Ascending aorta (tissue), 2 donors: ENCODE results near the gene IL13RA2. TPM values are rescaled to one million over a fixed set of nuclear protein-coding genes. Genes with fewer than 3 reads are reported as not detected.

Experiments used
- DNase-seq, 2 donors: peaks; one replicate each; pipeline ENCODE4 v3.0.0-alpha.2; 2019; ENCODE audit warnings: low spot score in 2 of 2
- H3K27ac ChIP-seq, 2 donors: fragments of 200-600 bp; sonication (generic); one replicate each; pipeline ENCODE4 v1.5.1; 2016 to 2017; ENCODE audit warnings: mild to moderate bottlenecking in 1 of 2
- H3K27me3 ChIP-seq: fragments of 200-600 bp; sonication (generic); one replicate; pipeline ENCODE4 v1.5.1; 2017
- H3K36me3 ChIP-seq, 2 donors: fragments of 200-600 bp; sonication (generic); one replicate each; pipeline ENCODE4 v1.5.1; 2016
- H3K4me1 ChIP-seq, 2 donors: fragments of 200-600 bp; sonication (generic); one replicate each; pipeline ENCODE4 v1.5.1; 2016 to 2017; ENCODE audit warnings: mild to moderate bottlenecking in 1 of 2
- H3K4me3 ChIP-seq, 2 donors: fragments of 200-600 bp; sonication (generic); one replicate each; pipeline ENCODE4 v1.5.1; 2016 to 2017; ENCODE audit warnings: mild to moderate bottlenecking in 1 of 2
- H3K9me3 ChIP-seq, 2 donors: fragments of 200-600 bp; sonication (generic); one replicate each; pipeline ENCODE4 v1.5.1; 2016
- intact Hi-C: fragments of 100-400 bp; cut with DNase I; formaldehyde crosslinking; loops from one replicate; pipeline ENCODE4 v1.15.1; 2023
- total RNA-seq: library from RNA; depleted of rRNA; stranded (reverse); fragments of >200 nt; gene quantifications from one replicate; pipeline ENCODE4 v1.1.0, GENCODE V29; 2016
- TF ChIP-seq, protein P1 (sequence below), 3 experiments: fragments of 200-600 bp in 2 of 3; fragments of 450-650 bp in 1 of 3; sonication (generic) in 2 of 3; IDR thresholded peaks; one replicate each; pipeline ENCODE4 v1.5.1; 2016 to 2019; ENCODE audit warnings: antibody characterized with exemption in 3 of 3, mild to moderate bottlenecking in 1 of 3, moderate library complexity in 1 of 3

The IL13RA2 gene
- total RNA-seq, 1 donor from 2014 or later = 2.6 TPM

GRCh38 chrX:115053223-115053622, 35.8 kb upstream of the IL13RA2 start:
- no peaks in the 10 kb centered on the region for H3K36me3 ChIP-seq
- intact Hi-C loops = no loop called here
- H3K4me3 ChIP-seq = no peak overlapping the region
- no peaks in the 10 kb centered on the region for H3K4me1 ChIP-seq
- no peaks in the 10 kb centered on the region for H3K27me3 ChIP-seq
- no peak for DNase-seq
- H3K27ac ChIP-seq = no peak overlapping the region
- H3K9me3 ChIP-seq = no peaks in the 10 kb centered on the region
- TF ChIP-seq, protein P1, sequence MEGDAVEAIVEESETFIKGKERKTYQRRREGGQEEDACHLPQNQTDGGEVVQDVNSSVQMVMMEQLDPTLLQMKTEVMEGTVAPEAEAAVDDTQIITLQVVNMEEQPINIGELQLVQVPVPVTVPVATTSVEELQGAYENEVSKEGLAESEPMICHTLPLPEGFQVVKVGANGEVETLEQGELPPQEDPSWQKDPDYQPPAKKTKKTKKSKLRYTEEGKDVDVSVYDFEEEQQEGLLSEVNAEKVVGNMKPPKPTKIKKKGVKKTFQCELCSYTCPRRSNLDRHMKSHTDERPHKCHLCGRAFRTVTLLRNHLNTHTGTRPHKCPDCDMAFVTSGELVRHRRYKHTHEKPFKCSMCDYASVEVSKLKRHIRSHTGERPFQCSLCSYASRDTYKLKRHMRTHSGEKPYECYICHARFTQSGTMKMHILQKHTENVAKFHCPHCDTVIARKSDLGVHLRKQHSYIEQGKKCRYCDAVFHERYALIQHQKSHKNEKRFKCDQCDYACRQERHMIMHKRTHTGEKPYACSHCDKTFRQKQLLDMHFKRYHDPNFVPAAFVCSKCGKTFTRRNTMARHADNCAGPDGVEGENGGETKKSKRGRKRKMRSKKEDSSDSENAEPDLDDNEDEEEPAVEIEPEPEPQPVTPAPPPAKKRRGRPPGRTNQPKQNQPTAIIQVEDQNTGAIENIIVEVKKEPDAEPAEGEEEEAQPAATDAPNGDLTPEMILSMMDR (IDR thresholded peaks at IDR 0.05) = no peak

- Histone ChIP-seq H3K9me3 (no peaks in the 10 kb centered on the region), H3K27me3 (no peaks in the 10 kb centered on the region), H3K27ac (no peak overlapping the region), H3K4me1 (no peaks in the 10 kb centered on the region), H3K36me3 (no peaks in the 10 kb centered on the region), H3K4me3 (no peak overlapping the region)
- intact Hi-C loops = no loop called here
- TF ChIP-seq, protein P1 (IDR thresholded peaks at IDR 0.05) = no peak
- DNase-seq = no peak
These were observed 30.3 kb upstream of the IL13RA2 start for GRCh38 chrX:115047715-115048114.

- Histone ChIP-seq H3K36me3 (no peaks in the 10 kb centered on the region), H3K4me1 (no peaks in the 10 kb centered on the region), H3K27ac (no peak overlapping the region), H3K9me3 (no peaks in the 10 kb centered on the region), H3K27me3 (no peaks in the 10 kb centered on the region), H3K4me3 (no peak overlapping the region)
- TF ChIP-seq, protein P1 (IDR thresholded peaks at IDR 0.05) = no peak
- no peak for DNase-seq
- intact Hi-C loops = no loop called here
These were observed 29.8 kb upstream of the IL13RA2 start for GRCh38 chrX:115047181-115047580.

DNA sequence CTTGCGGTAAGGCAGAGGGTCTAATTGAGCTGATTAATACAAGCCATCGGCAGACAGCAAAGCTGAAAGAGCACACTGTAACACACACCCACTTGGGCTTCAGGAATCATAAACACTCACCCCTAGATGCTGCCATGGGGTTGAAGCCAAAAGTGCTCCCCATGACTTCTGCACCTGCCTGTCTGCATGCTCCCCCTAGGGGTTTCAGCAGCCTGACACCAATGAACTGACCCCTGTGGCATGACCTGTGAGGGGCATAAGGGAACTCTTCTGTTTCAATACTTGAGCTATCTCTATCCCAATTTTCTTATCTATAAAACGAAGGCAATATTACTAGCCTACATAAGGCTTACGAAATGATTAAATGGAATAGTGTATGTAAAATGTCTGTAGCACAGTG, 23.0 kb upstream of the IL13RA2 start:
- Histone ChIP-seq H3K4me3 (no peak overlapping the region), H3K9me3 (no peaks in the 10 kb centered on the region), H3K27me3 (no peaks in the 10 kb centered on the region), H3K4me1 (no peaks in the 10 kb centered on the region), H3K27ac (no peak overlapping the region), H3K36me3 (no peaks in the 10 kb centered on the region)
- intact Hi-C loops = no loop called here
- TF ChIP-seq, protein P1 (IDR thresholded peaks at IDR 0.05) = no peak
- DNase-seq = no peak

- TF ChIP-seq, protein P1 (IDR thresholded peaks at IDR 0.05) = no peak
- Histone ChIP-seq H3K27me3 (no peaks in the 10 kb centered on the region), H3K36me3 (no peaks in the 10 kb centered on the region), H3K4me1 (no peaks in the 10 kb centered on the region), H3K4me3 (no peak overlapping the region), H3K27ac (no peak overlapping the region), H3K9me3 (no peaks in the 10 kb centered on the region)
- DNase-seq = no peak
- intact Hi-C loops = no loop called here
These were observed 21.0 kb upstream of the IL13RA2 start for GRCh38 chrX:115038406-115038805.

GRCh38 chrX:115036029-115036428, 18.6 kb upstream of the IL13RA2 start:
- TF ChIP-seq, protein P1 (IDR thresholded peaks at IDR 0.05) = no peak
- H3K4me1 ChIP-seq = no peaks in the 10 kb centered on the region
- no peak for DNase-seq
- no peaks in the 10 kb centered on the region for H3K27me3 ChIP-seq
- intact Hi-C loops = no loop called here
- H3K36me3 ChIP-seq = no peaks in the 10 kb centered on the region
- H3K27ac ChIP-seq = no peak overlapping the region
- H3K9me3 ChIP-seq = no peaks in the 10 kb centered on the region
- H3K4me3 ChIP-seq = no peak overlapping the region
